Mucosa of descending colon (tissue), 3 donors: ENCODE measurements around the gene PLA2G4B. TPM values are rescaled to one million over a fixed set of nuclear protein-coding genes. Genes with fewer than 3 reads are reported as not detected.

Source experiments
- ATAC-seq: fragments of 200-7000 bp; cut with Tn5 transposase; one replicate; pipeline ENCODE4 v1.9.1; 2020; ENCODE audit warnings: mild to moderate bottlenecking, moderate library complexity
- DNase-seq, 3 donors: peaks; one replicate each; pipeline ENCODE4 v3.0.0-alpha.2; 2020
- H3K36me3 ChIP-seq: fragments of 200-600 bp; one replicate; pipeline ENCODE4 v1.8.0; 2021; ENCODE audit warnings: low read depth, mild to moderate bottlenecking
- H3K4me1 ChIP-seq: fragments of 200-600 bp; one replicate; pipeline ENCODE4 v1.8.0; 2021; ENCODE audit warnings: low read depth, mild to moderate bottlenecking
- H3K4me3 ChIP-seq: fragments of 200-600 bp; one replicate; pipeline ENCODE4 v1.8.0; 2021; ENCODE audit warnings: mild to moderate bottlenecking
- H3K9me3 ChIP-seq: fragments of 200-600 bp; one replicate; pipeline ENCODE4 v1.8.0; 2021; ENCODE audit warnings: mild to moderate bottlenecking
- CTCF ChIP-seq: fragments of 200-600 bp; IDR thresholded peaks from one replicate; pipeline ENCODE4 v1.8.0; 2022; ENCODE audit warnings: antibody characterized with exemption, mild to moderate bottlenecking
- intact Hi-C, 2 donors: fragments of 100-400 bp; cut with DNase I in 1 of 2; cut with micrococcal nuclease in 1 of 2; formaldehyde crosslinking; loops; one replicate each; pipeline versions ENCODE4 v1.11.0 to v1.11.1; 2022; cut with DNase I, micrococcal nuclease
- total RNA-seq, 3 donors: library from RNA; stranded (reverse); fragmentation: NEBNext Ultra II Directional in 2 of 3; extraction: Animal tissue kit (Norgen Biotek cat#: 25700) in 2 of 3; gene quantifications; one replicate each; pipeline versions ENCODE4 v1.2.1 to v1.2.4, GENCODE V29; 2021 to 2023
- donor health status: DM: no; HTN: no; CAD: no; lungs with moderate emphysema.
- donor health status: DM: no; HTN: no; CAD: no.
- donor health status: DM: no; HTN: yes; CAD: no.

The PLA2G4B gene
- total RNA-seq, 3 donors from 2014 or later: 5.2 to 9.7 (median 6.4) TPM

- TF ChIP-seq CTCF: no peak
- H3K4me1 ChIP-seq: no peaks in the 10 kb centered on the region
- no peaks in the 10 kb centered on the region for H3K9me3 ChIP-seq
- no peak overlapping the region for H3K4me3 ChIP-seq
- H3K36me3 ChIP-seq: no peaks in the 10 kb centered on the region
- ATAC-seq (no peak), DNase-seq (no peak)
- intact Hi-C loops: no loop called here
Measured at GRCh38 chr15:41869770-41870688, 31.4 kb downstream of the PLA2G4B start.

GRCh38 chr15:41870689-41871081 is 32.0 kb downstream of the PLA2G4B start:
- Histone ChIP-seq H3K9me3 (no peaks in the 10 kb centered on the region), H3K4me1 (no peaks in the 10 kb centered on the region), H3K4me3 (no peak overlapping the region), H3K36me3 (no peaks in the 10 kb centered on the region)
- ATAC-seq (peak; percentile 42), DNase-seq (peak in 1 of 3 donors; percentile 12)
- TF ChIP-seq CTCF: no peak
- intact Hi-C loops: no loop called here

- Histone ChIP-seq H3K4me3 (no peak overlapping the region), H3K36me3 (no peaks in the 10 kb centered on the region), H3K9me3 (no peaks in the 10 kb centered on the region), H3K4me1 (no peaks in the 10 kb centered on the region)
- no peak for TF ChIP-seq CTCF
- ATAC-seq (no peak), DNase-seq (no peak)
- intact Hi-C loops: no loop called here
Measured at GRCh38 chr15:41871175-41871905, 32.7 kb downstream of the PLA2G4B start.

GRCh38 chr15:41872166-41872747 is 33.6 kb downstream of the PLA2G4B start:
- DNase-seq (no peak), ATAC-seq (no peak)
- intact Hi-C loops: no loop called here
- no peak for TF ChIP-seq CTCF
- Histone ChIP-seq H3K36me3 (no peaks in the 10 kb centered on the region), H3K9me3 (no peaks in the 10 kb centered on the region), H3K4me3 (no peak overlapping the region), H3K4me1 (no peaks in the 10 kb centered on the region)

- no peak overlapping the region for H3K4me3 ChIP-seq
- H3K36me3 ChIP-seq: no peaks in the 10 kb centered on the region
- no peak for ATAC-seq
- H3K9me3 ChIP-seq: no peaks in the 10 kb centered on the region
- no peaks in the 10 kb centered on the region for H3K4me1 ChIP-seq
- no peak for DNase-seq
- intact Hi-C loops: no loop called here
- TF ChIP-seq CTCF: no peak
Measured at GRCh38 chr15:41873711-41874110, 35.1 kb downstream of the PLA2G4B start.
